Activated CD4-positive, alpha-beta T cell treated with anti-CD3 and anti-CD28 coated beads, Interleukin-2, amount 10 ng/mL, durations not matched to agents 7 days and 5 days (primary cell): ENCODE results near the gene DENND1A. TPM values are rescaled to one million over a fixed set of nuclear protein-coding genes. Genes with fewer than 3 reads are reported as not detected.

ENCODE experiments used
- CTCF ChIA-PET: fragments of 350-600 bp; sonication (Branson Sonifier 250); formaldehyde crosslinking; loops from one replicate; lab custom pipeline; 2021; ENCODE audit warnings: antibody characterized with exemption; lab: Charles Lee
- POLR2A ChIA-PET: fragments of 350-600 bp; sonication (Branson Sonifier 250); formaldehyde crosslinking; loops from one replicate; lab custom pipeline; 2021; ENCODE audit warnings: antibody characterized with exemption; lab: Charles Lee
- DNase-seq: peaks from one replicate; pipeline ENCODE4 v3.0.0-alpha.2; 2020
- H3K27ac Mint-ChIP-seq: one replicate; pipeline ENCODE4 v1.8.0; 2021; ENCODE audit warnings: mild to moderate bottlenecking, moderate library complexity, mixed read lengths
- H3K27me3 Mint-ChIP-seq: one replicate; pipeline ENCODE4 v1.8.0; 2021; ENCODE audit warnings: mixed read lengths
- H3K36me3 Mint-ChIP-seq: one replicate; pipeline ENCODE4 v1.8.0; 2021; ENCODE audit warnings: low read depth, mixed read lengths
- H3K4me1 Mint-ChIP-seq: one replicate; pipeline ENCODE4 v1.8.0; 2021; ENCODE audit warnings: mixed read lengths
- H3K4me3 Mint-ChIP-seq: one replicate; pipeline ENCODE4 v1.8.0; 2021; ENCODE audit warnings: mild to moderate bottlenecking, moderate library complexity, mixed read lengths
- H3K9me3 Mint-ChIP-seq: one replicate; pipeline ENCODE4 v1.8.0; 2021; ENCODE audit warnings: mixed read lengths
- total RNA-seq, 2 experiments: library from RNA; stranded (reverse); gene quantifications; one replicate each; pipeline ENCODE4 v1.2.3, GENCODE V29; 2021

DENND1A gene
- total RNA-seq, 2 experiments from 2014 or later, result 15.5 to 21.2 TPM

GRCh38 chr9:123523845-123524244 lies 406.1 kb downstream of the DENND1A start:
- Mint-ChIP-seq H3K4me3 (no peak overlapping the region), H3K9me3 (no peaks in the 10 kb centered on the region), H3K36me3 (no peaks in the 10 kb centered on the region), H3K4me1 (no peaks in the 10 kb centered on the region), H3K27ac (no peak overlapping the region), H3K27me3 (no peaks in the 10 kb centered on the region)
- CTCF ChIA-PET, result interaction anchor here (1.3 to 1.4 kb wide), 2 partner anchors 11 to 517 kb away, joined by 3 read pairs; no protein-coding TSS in a partner anchor
- no peak for DNase-seq
- POLR2A ChIA-PET, result no interaction called here

GRCh38 chr9:123523001-123523400 lies 406.9 kb downstream of the DENND1A start:
- no peak overlapping the region for H3K27ac Mint-ChIP-seq
- H3K36me3 Mint-ChIP-seq, result no peaks in the 10 kb centered on the region
- no peaks in the 10 kb centered on the region for H3K27me3 Mint-ChIP-seq
- H3K4me3 Mint-ChIP-seq, result no peak overlapping the region
- POLR2A ChIA-PET, result no interaction called here
- DNase-seq, result no peak
- CTCF ChIA-PET, result interaction anchor here (1.3 to 1.4 kb wide), 2 partner anchors 10 to 518 kb away, joined by 3 read pairs; no protein-coding TSS in a partner anchor
- H3K4me1 Mint-ChIP-seq, result no peaks in the 10 kb centered on the region
- H3K9me3 Mint-ChIP-seq, result no peaks in the 10 kb centered on the region

DNA sequence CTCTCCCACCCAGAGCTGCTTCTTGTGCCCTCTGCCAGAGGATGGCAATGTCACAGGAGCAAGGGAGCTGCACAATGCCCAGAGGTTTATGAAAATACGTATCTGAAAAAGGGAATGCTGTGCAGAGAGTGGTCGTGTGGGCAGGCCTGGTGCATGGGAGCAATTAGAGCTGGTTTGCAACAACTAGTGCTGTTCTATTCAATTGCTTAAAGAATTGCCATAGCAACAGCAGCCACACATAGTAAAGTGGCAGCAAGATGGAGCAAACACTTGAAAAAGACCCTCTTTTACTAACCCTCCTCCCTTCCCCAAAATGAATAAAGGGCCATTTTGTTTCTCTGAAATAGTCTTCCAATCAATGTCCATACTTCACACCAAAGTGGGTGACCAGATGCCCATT lies 407.7 kb downstream of the DENND1A start:
- ChIA-PET POLR2A (no interaction called here), CTCF (interaction anchor here (1.3 to 1.4 kb wide), 2 partner anchors 10 to 518 kb away, joined by 3 read pairs; no protein-coding TSS in a partner anchor)
- Mint-ChIP-seq H3K27me3 (no peaks in the 10 kb centered on the region), H3K36me3 (no peaks in the 10 kb centered on the region), H3K9me3 (no peaks in the 10 kb centered on the region), H3K27ac (no peak overlapping the region), H3K4me3 (no peak overlapping the region), H3K4me1 (no peaks in the 10 kb centered on the region)
- DNase-seq, result no peak

DNA sequence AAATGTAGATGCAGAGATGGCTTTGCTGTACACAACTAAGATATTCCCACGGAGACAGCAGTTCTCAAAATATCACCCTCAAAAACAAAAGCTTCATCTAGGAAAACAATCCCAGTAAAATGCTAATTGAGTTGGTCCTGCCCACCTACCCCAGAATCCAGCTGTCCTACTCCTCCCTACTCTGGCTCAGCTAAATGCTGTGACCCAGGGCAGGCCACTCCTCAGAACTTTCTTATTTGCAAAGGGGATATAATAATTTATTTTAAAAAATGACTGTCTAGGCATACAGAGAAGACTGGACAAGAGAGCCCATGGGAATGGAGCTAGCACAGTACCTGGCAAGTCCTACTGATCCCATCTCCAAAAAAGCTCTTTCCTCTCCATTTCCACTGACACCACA lies 411.6 kb downstream of the DENND1A start:
- Mint-ChIP-seq H3K4me3 (no peak overlapping the region), H3K27me3 (no peaks in the 10 kb centered on the region), H3K9me3 (no peaks in the 10 kb centered on the region), H3K36me3 (no peaks in the 10 kb centered on the region), H3K27ac (no peak overlapping the region), H3K4me1 (no peaks in the 10 kb centered on the region)
- ChIA-PET POLR2A (no interaction called here), CTCF (no interaction called here)
- DNase-seq, result no peak

DNA sequence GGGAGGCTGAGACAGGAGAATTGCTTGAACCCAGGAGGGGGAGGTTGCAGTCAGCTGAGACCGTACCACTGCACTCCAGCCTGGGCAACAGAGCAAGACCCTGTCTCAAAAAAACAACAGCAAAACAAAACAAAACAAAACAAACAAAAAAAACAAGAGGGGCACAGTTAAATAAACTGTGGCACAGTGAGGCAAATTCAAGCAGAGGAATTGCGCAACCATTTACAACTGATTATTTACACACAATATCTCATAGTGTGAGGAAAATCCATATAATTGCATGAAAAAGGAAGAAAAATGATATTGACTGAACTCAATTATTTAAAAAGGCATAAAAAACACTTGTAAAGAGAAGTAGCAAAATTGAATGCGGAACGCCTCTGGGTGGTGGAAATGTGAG lies 412.4 kb downstream of the DENND1A start:
- DNase-seq, result no peak
- no peak overlapping the region for H3K27ac Mint-ChIP-seq
- ChIA-PET POLR2A (no interaction called here), CTCF (no interaction called here)
- no peaks in the 10 kb centered on the region for H3K4me1 Mint-ChIP-seq
- no peaks in the 10 kb centered on the region for H3K36me3 Mint-ChIP-seq
- no peak overlapping the region for H3K4me3 Mint-ChIP-seq
- H3K27me3 Mint-ChIP-seq, result no peaks in the 10 kb centered on the region
- H3K9me3 Mint-ChIP-seq, result no peaks in the 10 kb centered on the region

DNA sequence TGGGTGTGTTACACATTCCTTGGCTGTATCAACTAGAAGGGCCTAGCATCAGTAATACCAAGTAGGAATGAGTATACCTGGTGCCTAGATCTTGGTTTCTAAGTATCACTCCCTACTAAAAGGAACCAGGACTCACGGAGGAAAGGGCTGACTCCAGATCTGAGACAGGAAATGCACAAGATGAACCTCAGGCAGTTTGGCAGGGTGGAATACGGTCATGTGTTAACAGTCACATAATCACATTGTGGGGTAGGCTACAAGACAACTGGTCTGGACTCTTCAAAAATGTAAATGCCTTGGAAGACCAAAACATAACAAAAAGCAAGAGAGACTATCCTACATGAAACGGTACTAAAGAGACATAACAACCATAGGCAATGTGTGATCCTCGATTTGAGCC lies 415.2 kb downstream of the DENND1A start:
- no peaks in the 10 kb centered on the region for H3K4me1 Mint-ChIP-seq
- no peak for DNase-seq
- POLR2A ChIA-PET, result no interaction called here
- no peaks in the 10 kb centered on the region for H3K36me3 Mint-ChIP-seq
- no peaks in the 10 kb centered on the region for H3K9me3 Mint-ChIP-seq
- H3K27ac Mint-ChIP-seq, result no peak overlapping the region
- no peaks in the 10 kb centered on the region for H3K27me3 Mint-ChIP-seq
- no peak overlapping the region for H3K4me3 Mint-ChIP-seq
- CTCF ChIA-PET, result no interaction called here

DNA sequence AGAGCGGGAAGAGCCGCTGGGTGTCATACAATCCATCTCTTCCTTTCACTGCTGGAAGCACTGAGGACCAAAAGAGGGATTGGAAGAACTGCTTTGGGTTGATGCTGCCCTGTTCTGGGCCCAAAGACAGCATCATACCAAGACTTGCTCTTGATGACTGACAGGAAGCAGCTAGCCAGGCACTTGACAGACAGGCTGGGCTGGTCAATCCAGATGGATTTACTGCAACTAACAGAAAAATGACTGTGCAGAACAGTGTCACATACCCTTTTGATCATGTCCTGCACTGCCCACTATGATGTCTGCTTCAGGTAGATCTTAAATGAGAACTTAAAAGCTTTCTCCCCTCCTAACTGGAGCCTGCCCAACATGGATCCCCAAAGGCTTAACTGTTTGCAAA lies 416.4 kb downstream of the DENND1A start:
- Mint-ChIP-seq H3K9me3 (no peaks in the 10 kb centered on the region), H3K4me1 (no peaks in the 10 kb centered on the region), H3K4me3 (no peak overlapping the region), H3K36me3 (no peaks in the 10 kb centered on the region), H3K27me3 (no peaks in the 10 kb centered on the region), H3K27ac (no peak overlapping the region)
- DNase-seq, result no peak
- CTCF ChIA-PET, result no interaction called here
- POLR2A ChIA-PET, result no interaction called here

- POLR2A ChIA-PET, result no interaction called here
- Mint-ChIP-seq H3K27me3 (no peaks in the 10 kb centered on the region), H3K36me3 (no peaks in the 10 kb centered on the region), H3K9me3 (no peaks in the 10 kb centered on the region), H3K27ac (no peak overlapping the region), H3K4me3 (no peak overlapping the region), H3K4me1 (no peaks in the 10 kb centered on the region)
- CTCF ChIA-PET, result interaction anchor here (1.2 kb wide), 1 partner anchor 11 kb away, joined by 3 read pairs; no protein-coding TSS in a partner anchor
- DNase-seq, result no peak
Measured at GRCh38 chr9:123511326-123512277, 418.3 kb downstream of the DENND1A start.

DNA sequence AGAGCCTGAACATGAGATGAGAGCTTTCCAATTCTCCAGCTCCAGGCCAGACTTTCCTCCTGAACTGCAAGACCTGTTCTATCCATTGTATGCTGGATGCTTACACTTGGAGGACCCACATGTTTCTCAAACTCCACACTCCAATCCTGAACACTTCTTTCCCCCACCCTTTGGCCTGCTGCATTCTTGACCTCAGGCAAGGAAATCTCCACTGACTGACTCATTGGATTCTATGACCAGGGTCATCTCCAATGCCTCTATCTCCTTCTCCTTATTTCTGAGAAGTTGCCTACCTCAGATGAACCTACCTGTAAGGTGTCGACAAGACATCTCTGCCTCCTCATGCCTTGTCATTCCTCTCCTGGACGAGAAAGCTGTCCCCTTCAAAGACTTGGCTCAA lies 420.3 kb downstream of the DENND1A start:
- Mint-ChIP-seq H3K4me1 (no peaks in the 10 kb centered on the region), H3K27ac (no peak overlapping the region), H3K9me3 (no peaks in the 10 kb centered on the region), H3K27me3 (no peaks in the 10 kb centered on the region), H3K36me3 (no peaks in the 10 kb centered on the region), H3K4me3 (no peak overlapping the region)
- DNase-seq, result no peak
- POLR2A ChIA-PET, result no interaction called here
- CTCF ChIA-PET, result no interaction called here

DNA sequence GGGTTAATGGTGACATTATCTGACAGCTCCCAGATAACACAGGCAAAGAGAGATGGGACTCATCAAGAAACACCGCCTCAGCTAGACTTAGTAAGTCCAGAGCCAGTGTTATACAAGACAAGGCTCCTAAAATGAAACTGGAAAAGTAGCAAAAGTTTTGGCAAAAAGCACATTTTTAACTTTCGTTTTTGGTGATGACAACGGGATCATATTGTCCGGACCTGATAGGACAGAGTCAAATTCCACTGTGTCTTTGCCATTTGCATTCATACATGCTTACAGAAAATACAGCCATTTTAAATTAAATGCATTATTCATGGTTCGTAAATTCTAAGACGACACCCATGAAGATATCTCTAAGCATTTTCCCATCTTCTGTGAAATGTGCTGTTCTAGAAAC lies 421.9 kb downstream of the DENND1A start:
- Mint-ChIP-seq H3K36me3 (no peaks in the 10 kb centered on the region), H3K27me3 (no peaks in the 10 kb centered on the region), H3K4me3 (no peak overlapping the region), H3K9me3 (no peaks in the 10 kb centered on the region), H3K4me1 (no peaks in the 10 kb centered on the region), H3K27ac (no peak overlapping the region)
- ChIA-PET CTCF (no interaction called here), POLR2A (no interaction called here)
- no peak for DNase-seq

DNA sequence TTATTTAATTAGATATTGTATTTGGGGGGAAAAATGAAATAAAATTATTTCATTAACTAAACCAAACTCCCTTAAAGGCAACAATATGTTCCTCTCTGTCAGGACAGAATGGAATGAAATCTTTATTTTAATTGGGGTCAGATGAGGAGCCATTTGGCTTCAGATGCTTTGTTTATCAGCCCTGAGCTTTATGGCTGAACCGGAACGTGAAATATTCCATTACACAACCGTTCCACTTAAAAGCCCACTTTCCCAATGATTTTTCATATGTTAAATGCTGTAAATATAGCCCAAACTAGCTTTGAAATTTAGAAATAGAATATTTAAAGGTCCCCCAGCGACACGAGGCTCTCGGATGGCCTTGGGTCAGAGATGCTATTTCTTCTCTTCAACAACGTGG lies 424.4 kb downstream of the DENND1A start:
- Mint-ChIP-seq H3K36me3 (no peaks in the 10 kb centered on the region), H3K27me3 (no peaks in the 10 kb centered on the region), H3K9me3 (no peaks in the 10 kb centered on the region), H3K4me1 (no peaks in the 10 kb centered on the region), H3K27ac (no peak overlapping the region), H3K4me3 (no peak overlapping the region)
- no peak for DNase-seq
- POLR2A ChIA-PET, result no interaction called here
- CTCF ChIA-PET, result no interaction called here

- H3K4me1 Mint-ChIP-seq, result no peaks in the 10 kb centered on the region
- no peak overlapping the region for H3K4me3 Mint-ChIP-seq
- no peaks in the 10 kb centered on the region for H3K27me3 Mint-ChIP-seq
- H3K36me3 Mint-ChIP-seq, result no peaks in the 10 kb centered on the region
- DNase-seq, result no peak
- ChIA-PET CTCF (no interaction called here), POLR2A (no interaction called here)
- no peak overlapping the region for H3K27ac Mint-ChIP-seq
- no peaks in the 10 kb centered on the region for H3K9me3 Mint-ChIP-seq
Measured at GRCh38 chr9:123500336-123500735, 429.6 kb downstream of the DENND1A start.

DNA sequence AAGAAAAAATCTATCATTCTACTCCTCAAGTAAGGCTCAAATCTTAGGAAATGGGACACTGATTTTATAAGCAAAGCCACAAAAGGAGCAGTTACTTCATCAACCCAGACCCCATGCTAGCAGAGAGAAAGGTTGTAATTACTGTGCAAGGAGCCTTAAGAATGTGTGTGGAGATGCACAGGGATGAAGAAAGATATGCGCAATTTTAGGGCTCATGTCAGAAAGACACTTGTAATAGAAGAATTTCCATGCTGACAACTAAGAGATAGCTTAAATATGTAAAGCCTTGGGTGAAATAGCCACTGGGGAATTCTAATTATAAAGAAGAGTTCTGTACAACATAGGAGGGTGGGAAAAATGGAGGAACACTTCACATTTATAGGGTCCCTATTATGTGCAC lies 432.1 kb downstream of the DENND1A start:
- DNase-seq, result no peak
- CTCF ChIA-PET, result interaction anchor here (0.6 kb wide), 1 partner anchor 11 kb away, joined by 4 read pairs; no protein-coding TSS in a partner anchor

More for the DNA sequence above, 432.1 kb downstream of the DENND1A start:
- H3K4me1 Mint-ChIP-seq, result no peaks in the 10 kb centered on the region
- POLR2A ChIA-PET, result no interaction called here
- no peak overlapping the region for H3K27ac Mint-ChIP-seq
- no peaks in the 10 kb centered on the region for H3K36me3 Mint-ChIP-seq
- no peaks in the 10 kb centered on the region for H3K9me3 Mint-ChIP-seq
- H3K27me3 Mint-ChIP-seq, result no peaks in the 10 kb centered on the region
- no peak overlapping the region for H3K4me3 Mint-ChIP-seq
